Right kidney (tissue), 1 donor: ENCODE data around the gene SLC9A2.

Experiments
- DNase-seq: peaks from one replicate; pipeline ENCODE4 v3.0.0-alpha.2; 2016

Gene SLC9A2

GRCh38 chr2:102672107-102672776 lies 52.9 kb downstream of the SLC9A2 start:
- no peak for DNase-seq

- no peak for DNase-seq
Measured at GRCh38 chr2:102674370-102674769, 55.0 kb downstream of the SLC9A2 start.

DNA sequence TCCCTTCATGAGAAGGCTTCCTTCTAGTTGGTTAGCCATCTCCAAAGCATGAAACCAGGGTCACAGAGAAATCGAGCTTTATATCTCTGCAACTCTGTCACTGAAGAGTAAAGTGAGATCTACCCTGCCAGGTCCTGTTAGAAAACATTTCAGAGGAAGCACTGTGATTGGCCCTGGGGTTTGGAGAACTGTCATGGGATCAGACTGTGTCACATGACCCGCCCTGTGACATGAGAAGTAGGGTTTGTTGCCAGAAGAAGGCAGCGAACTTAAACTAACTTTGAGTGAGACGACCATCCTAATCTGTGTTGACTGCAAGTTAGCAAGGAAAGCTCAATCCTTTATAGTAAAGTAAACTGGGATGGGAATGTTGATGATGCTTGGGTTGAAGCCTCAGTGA lies 55.5 kb downstream of the SLC9A2 start:
- no peak for DNase-seq

GRCh38 chr2:102677244-102678215 lies 58.2 kb downstream of the SLC9A2 start:
- no peak for DNase-seq

DNA sequence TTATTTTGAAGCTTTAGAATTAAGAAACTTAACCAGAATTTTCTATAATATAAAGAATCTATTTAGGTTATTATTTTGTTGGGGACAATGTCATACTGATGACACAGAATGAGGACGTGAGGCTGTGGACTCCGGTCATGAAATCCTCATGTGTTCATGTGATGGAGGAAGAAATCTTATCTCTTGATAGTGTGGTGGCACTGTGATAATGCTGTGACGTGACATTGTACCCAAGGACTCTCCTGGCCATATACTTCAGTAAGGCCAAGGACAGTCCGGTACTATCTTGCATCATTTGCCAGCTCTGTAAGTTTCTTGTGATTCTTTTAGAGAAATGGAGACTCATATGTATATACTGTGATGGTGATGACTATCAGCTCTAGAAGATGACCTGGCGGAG lies 59.1 kb downstream of the SLC9A2 start:
- no peak for DNase-seq

DNA sequence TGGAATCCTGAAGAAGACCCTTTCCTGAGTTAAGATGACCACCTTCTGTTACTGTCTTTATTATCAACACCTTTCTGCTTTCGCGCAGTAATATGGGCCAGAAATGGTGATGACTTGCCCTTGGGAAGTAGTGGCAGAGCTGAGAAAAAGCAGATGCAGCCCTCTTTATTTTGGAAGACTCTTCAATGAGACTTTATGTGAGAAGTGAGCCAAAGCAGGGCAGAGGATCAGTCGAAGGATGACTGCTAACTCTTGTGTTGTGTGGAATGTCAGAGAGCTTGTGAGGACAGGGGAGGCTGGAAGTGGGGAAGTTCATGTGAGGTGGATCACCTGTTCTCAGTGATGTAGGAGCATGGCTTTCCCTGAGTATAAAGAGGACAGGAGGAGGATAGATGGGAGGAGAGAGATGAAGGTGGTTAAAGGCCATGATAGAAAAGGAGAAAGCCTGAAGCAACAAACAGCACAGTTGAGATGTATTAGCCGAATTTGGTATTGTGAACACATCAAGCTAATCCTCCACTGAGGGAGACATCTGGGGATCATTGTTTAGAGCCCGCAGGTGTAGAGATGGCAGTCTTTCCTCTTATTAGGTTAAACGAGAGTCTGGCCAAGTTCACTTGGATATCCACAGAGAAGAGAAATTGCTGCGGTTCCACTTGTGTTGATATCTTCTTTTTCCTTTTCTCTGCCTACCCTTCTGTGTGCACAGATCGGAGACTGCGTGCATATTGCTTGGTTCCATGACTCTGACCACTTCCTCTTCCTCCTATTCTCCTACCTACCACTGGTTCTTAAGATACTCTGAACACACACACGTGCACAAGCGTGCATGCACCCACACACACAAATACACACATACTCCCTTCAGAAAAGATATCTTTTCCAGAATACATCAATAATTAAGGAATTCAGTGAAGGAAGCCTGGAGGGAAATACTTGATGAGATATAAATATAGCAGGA lies 67.4 kb downstream of the SLC9A2 start:
- no peak for DNase-seq

GRCh38 chr2:102690012-102690411 lies 70.7 kb downstream of the SLC9A2 start:
- DNase-seq: no peak

DNA sequence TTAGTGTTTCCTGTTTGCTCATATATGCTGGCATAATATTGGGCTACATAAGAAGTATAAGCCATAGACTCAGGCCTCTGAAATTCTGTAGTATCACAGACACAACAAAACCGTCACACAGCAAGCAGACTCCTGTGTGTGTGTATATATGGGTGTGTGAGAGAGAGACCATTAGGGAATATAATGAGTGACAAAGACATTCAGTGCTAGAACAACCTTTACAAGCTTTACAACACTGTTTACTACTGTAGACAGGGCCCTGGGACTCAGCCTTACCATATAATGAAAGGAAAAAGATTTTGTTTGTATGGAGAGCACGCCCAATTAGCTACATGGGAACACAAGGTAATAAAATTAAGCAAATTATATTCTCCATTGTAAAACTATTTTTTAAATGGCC lies 77.1 kb downstream of the SLC9A2 start:
- no peak for DNase-seq

DNA sequence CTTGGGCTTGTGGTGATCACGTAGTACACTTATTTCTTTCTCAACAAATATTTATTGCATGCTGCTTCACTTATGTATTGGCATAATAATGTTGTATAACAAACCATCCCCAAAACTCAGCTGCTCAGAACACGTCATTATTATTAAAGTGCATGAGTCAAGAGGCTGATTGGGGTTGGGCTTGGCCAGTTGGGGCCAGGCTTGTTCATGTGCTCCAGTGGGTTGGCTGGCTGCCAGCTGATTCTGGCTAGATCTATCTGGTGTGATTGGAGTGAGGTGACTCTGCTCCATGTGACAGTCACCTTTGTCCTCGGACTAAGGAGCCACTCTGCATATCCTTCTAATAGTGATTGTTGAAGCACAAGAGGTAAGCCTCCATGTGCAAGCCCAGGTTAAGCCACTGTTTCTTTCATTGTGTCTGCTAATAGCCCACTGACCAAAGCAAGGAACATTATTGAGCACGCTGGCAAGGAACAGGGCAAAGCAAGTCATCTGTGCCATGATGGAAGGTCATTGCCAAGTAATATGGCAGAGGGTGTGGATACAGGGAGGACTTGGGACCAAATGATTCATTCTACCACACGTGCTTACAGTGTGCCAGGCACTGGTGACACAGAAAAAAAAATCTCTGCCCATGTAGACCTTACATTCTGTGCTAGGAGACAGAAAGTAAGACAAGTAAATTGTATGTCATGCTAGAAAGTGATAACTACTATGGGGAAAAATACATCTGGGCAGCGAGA lies 79.2 kb downstream of the SLC9A2 start:
- no peak for DNase-seq

DNA sequence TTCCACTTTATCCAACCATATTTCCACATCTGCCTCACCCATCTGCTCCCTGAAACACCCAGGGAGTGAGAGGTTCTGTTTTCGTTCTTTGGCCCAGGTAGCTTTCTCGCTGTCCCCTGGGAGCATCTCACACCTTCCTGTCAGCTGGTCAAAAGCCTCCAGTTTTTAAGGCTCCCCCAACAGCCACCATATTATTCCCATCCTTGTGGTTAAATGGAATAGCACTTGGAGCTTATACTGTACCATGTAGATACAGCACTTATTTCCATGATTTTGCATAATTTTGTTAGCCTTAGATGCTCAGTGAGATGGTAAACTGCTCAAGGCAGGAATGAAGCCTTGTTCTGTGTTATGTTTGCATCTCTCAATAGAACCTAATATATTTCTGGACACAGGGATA lies 84.0 kb downstream of the SLC9A2 start:
- DNase-seq: no peak

DNA sequence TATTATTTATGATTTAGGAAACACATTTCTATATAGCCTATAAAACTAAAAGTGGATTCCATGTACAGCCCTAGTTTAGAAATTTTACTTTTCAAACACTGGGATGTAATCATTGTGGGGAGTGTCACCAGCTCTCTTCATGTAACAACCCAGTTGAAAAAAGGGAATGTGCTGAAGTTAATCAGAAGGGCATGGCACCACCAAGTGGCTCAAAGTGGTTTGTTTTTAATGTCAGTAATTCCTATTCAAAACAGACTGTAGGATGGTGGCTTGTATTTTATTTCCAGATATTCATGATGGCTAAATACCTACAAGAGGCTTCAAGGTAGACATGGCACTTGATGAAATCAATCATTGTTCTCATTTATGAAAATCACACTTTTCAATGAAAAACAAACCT lies 84.4 kb downstream of the SLC9A2 start:
- no peak for DNase-seq

DNA sequence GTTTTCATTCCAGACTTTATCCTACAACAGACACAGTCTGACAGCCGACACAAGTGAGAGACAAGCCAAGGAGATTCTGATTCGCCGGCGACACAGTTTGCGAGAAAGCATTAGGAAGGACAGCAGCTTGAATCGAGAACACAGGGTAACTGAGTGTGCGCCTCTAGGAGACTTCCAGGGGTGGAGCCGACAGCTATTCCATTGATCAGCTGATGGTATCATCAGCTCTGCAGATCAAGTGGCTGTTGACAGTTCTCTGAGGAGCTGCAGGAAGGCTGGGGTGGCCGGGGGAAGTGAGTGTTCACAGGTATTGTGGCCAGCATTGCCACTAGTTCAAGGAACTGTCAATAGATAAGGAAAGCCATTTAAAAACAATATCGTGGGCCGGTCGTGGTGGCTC lies 85.2 kb downstream of the SLC9A2 start:
- DNase-seq: no peak

DNA sequence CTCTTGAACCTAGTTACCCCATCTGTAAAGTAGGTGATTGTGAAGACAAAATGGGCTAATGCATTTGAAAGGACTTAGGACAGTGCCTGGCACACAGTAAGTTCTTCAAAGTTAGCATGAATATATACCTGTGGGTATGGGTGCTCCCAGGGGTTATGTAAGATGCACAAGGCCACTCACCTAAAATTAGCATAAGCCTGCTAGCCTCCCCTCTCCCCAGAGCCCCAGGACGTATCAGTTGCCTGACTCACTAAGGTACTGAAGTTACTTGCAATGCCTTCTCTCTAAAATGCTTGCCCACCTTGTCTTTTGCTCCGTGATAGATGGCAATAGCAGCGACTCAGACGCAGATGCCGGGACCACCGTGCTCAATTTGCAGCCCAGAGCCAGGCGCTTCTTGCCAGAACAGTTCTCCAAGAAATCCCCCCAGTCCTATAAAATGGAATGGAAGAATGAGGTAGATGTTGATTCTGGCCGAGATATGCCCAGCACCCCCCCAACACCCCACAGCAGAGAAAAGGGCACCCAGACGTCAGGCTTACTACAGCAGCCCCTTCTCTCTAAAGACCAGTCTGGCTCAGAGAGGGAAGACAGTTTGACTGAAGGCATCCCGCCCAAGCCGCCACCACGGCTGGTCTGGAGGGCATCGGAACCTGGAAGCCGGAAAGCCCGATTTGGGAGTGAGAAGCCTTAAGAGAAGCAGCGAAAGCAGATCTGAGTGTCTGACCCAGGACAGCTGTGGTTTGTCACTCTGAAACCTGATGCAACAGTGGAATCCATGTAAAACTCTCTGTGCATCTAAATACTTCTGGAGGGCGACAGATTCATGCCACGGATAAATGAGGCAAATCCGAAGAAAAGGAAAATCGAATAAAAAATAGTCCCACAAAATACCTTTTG lies 88.7 kb downstream of the SLC9A2 start:
- DNase-seq: peak; percentile 22

GRCh38 chr2:102708847-102709559 lies 89.7 kb downstream of the SLC9A2 start:
- DNase-seq: no peak

DNA sequence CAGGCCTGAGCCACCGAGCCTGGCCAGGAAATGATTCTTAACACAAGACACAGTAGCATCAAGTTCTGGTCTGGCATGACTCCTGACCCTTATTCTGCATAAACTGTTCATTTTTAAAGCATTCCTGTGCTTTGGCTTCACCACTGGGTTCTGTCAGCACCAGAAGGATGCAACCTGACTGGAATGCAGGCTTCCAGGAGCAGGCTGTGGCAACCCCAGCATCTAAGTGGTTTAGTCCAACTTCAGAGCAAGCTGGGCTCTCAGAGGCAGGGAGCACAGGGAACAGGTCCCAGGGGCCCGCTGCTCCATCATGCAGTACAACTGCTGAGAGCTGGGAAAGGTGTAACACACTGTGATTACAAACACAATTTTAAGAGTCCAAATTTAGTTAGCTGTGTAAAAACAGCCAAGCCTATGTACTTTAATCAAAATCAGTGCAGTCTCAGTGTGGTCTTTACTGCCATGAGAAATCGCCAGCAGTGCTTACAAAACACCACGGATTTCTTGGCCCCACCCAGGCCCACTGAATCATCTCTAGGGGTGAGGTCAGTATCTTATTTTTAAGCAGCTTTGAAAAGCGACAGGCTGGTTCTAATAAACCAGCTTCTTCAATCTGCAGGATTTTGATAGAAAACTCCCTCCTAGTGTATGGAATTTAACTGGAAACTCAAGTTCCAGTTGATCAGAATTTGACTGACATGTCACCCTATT lies 98.1 kb downstream of the SLC9A2 start:
- no peak for DNase-seq

GRCh38 chr2:102718387-102719316 lies 99.3 kb downstream of the SLC9A2 start:
- DNase-seq: no peak

DNA sequence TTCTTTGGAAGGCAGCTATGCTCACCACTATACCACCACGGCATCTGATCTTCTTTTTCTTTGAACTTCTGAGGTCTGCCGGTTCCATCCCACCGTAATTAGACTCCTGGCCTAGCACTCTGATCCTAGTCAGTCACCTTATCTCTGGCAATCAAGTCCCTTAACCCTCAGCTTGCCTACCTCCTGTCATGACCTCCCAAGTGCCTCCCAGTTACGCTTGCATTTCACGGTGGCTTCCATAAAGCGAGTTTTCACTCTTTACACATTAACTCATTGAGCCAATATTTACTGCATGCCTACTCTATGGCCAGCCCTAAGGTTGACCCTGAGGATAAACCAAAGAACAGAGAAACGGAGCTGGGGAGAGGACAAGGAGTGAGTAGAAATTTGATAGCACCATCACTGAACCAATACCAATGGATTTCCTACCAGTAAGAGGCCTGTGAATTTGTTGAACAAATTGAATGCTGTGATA lies 104.7 kb downstream of the SLC9A2 start:
- no peak for DNase-seq

- no peak for DNase-seq
Measured at GRCh38 chr2:102724553-102724952, 105.2 kb downstream of the SLC9A2 start.
